Upper lobe of left lung (tissue), 6 donors: Measurements from ENCODE around the gene ZNF101. TPM values are rescaled to one million over a fixed set of nuclear protein-coding genes. Genes with fewer than 3 reads are reported as not detected.

Experiments
- ATAC-seq, 2 donors: fragments of 200-7000 bp; cut with Tn5 transposase; one replicate each; pipeline ENCODE4 v1.9.1; 2022; ENCODE audit warnings: mild to moderate bottlenecking in 2 of 2, moderate library complexity in 2 of 2; ENCODE audit not compliant: low FRiP score in 2 of 2
- DNase-seq, 2 donors: peaks; one replicate each; pipeline ENCODE4 v3.0.0-alpha.2; 2019 to 2020
- H3K27ac ChIP-seq, 4 donors: fragments of 200-600 bp; sonication (generic); one replicate each; pipeline ENCODE4 v1.5.1; 2016 to 2019
- H3K27me3 ChIP-seq, 4 donors: fragments of 200-600 bp; sonication (generic); one replicate each; pipeline ENCODE4 v1.5.1; 2017 to 2019
- H3K36me3 ChIP-seq, 4 donors: fragments of 200-600 bp; sonication (generic); one replicate each; pipeline ENCODE4 v1.5.1; 2016 to 2019
- H3K4me1 ChIP-seq, 4 donors: fragments of 200-600 bp; sonication (generic); one replicate each; pipeline ENCODE4 v1.5.1; 2018 to 2019
- H3K4me3 ChIP-seq, 4 donors: fragments of 200-600 bp; sonication (generic); one replicate each; pipeline ENCODE4 v1.5.1; 2017 to 2019; ENCODE audit warnings: mild to moderate bottlenecking in 2 of 4, moderate library complexity in 1 of 4
- H3K9me3 ChIP-seq, 4 donors: fragments of 200-600 bp; sonication (generic); one replicate each; pipeline ENCODE4 v1.5.1; 2018 to 2019
- EP300 ChIP-seq, 4 donors: sonication (generic); formaldehyde crosslinking; IDR thresholded peaks; one replicate each; pipeline ENCODE4 v1.5.1; 2017; ENCODE audit warnings: antibody characterized with exemption in 4 of 4, control low read depth in 2 of 4
- POLR2A ChIP-seq, 4 donors: fragments of 450-650 bp; IDR thresholded peaks; one replicate each; pipeline ENCODE4 v1.5.1; 2016 to 2017; ENCODE audit warnings: antibody characterized with exemption in 4 of 4, mild to moderate bottlenecking in 2 of 4
- POLR2AphosphoS5 ChIP-seq, 2 donors: sonication (generic); formaldehyde crosslinking; IDR thresholded peaks; one replicate each; pipeline ENCODE4 v1.5.1; 2017; ENCODE audit warnings: antibody characterized with exemption in 2 of 2
- WGBS, 2 donors: methylation state at CpG; one replicate each; pipeline ENCODE4 v1.1.5; 2017 to 2018; 5-methylcytosine and 5-hydroxymethylcytosine counted together
- total RNA-seq, 6 donors: library from RNA; depleted of rRNA in 4 of 6; stranded (reverse); fragments of >200 nt in 4 of 6; gene quantifications; one replicate each; pipeline versions ENCODE4 v1.1.0 to v1.2.1, GENCODE V29; 2016 to 2021
- TF ChIP-seq, protein P1 (sequence below), 6 experiments: fragments of 450-650 bp in 4 of 6; fragments of 200-600 bp in 2 of 6; sonication (generic) in 2 of 6; IDR thresholded peaks; one replicate each; pipeline ENCODE4 v1.5.1; 2016 to 2019; ENCODE audit warnings: antibody characterized with exemption in 6 of 6
- donor health status: DM: no; HTN: no; CAD: no; lungs with moderate emphysema.
- donor health status: DM: no; HTN: yes; CAD: no; lungs with severe emphysema.

Gene ZNF101
- total RNA-seq, 6 donors from 2014 or later = 3.4 to 16.1 (median 11.1) TPM

DNA sequence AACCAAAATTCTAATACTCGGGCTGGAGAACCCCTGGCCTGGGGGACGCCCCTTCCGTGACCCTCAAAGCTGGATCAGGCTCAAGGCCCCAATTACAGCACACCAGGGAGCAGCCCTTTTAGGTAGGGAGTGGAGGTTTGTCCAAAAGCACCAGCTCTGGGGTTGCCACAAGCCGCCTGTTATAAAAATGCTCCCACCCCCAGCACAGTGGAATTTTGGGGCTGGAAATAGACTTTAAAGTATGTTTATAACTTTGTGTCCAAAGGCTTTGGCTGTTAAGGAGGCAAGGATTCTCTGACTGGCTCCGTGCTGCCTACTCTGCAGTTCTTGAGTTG, 24.6 kb upstream of the ZNF101 start:
- no peak for ATAC-seq
- no peak for DNase-seq
- Histone ChIP-seq H3K27ac (peak overlapping the region; percentile 83 to 93 (median 91)), H3K9me3 (no peaks in the 10 kb centered on the region), H3K27me3 (no peaks in the 10 kb centered on the region), H3K36me3 (peaks cover 21 to 54% (median 40%) of the 10 kb centered on the region in 4 donors), H3K4me1 (peaks cover 8 to 24% (median 11%) of the 10 kb centered on the region in 4 donors), H3K4me3 (peak overlapping the region in 3 of 4 donors; percentile 79 to 99 (median 83))
- 10 to 28% methylated on average over 1 to 5 of the region's 5 CpGs for WGBS, 2 donors
- TF ChIP-seq EP300 (IDR thresholded peaks at IDR 0.05) = no peak
- no peak for TF ChIP-seq POLR2A (IDR thresholded peaks at IDR 0.05)
- TF ChIP-seq POLR2AphosphoS5 (IDR thresholded peaks at IDR 0.05) = no peak
- TF ChIP-seq, protein P1, sequence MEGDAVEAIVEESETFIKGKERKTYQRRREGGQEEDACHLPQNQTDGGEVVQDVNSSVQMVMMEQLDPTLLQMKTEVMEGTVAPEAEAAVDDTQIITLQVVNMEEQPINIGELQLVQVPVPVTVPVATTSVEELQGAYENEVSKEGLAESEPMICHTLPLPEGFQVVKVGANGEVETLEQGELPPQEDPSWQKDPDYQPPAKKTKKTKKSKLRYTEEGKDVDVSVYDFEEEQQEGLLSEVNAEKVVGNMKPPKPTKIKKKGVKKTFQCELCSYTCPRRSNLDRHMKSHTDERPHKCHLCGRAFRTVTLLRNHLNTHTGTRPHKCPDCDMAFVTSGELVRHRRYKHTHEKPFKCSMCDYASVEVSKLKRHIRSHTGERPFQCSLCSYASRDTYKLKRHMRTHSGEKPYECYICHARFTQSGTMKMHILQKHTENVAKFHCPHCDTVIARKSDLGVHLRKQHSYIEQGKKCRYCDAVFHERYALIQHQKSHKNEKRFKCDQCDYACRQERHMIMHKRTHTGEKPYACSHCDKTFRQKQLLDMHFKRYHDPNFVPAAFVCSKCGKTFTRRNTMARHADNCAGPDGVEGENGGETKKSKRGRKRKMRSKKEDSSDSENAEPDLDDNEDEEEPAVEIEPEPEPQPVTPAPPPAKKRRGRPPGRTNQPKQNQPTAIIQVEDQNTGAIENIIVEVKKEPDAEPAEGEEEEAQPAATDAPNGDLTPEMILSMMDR (IDR thresholded peaks at IDR 0.05) = no peak

GRCh38 chr19:19645233-19645870, 23.3 kb upstream of the ZNF101 start:
- ATAC-seq (no peak), DNase-seq (peak in 1 of 2 donors; percentile 65)
- Histone ChIP-seq H3K4me3 (no peak overlapping the region), H3K4me1 (peaks cover 8 to 24% (median 11%) of the 10 kb centered on the region in 4 donors), H3K36me3 (peaks cover 21 to 57% (median 50%) of the 10 kb centered on the region in 4 donors), H3K9me3 (no peaks in the 10 kb centered on the region), H3K27ac (no peak overlapping the region), H3K27me3 (no peaks in the 10 kb centered on the region)
- WGBS, 2 donors = 89 to 92% methylated on average over 11 to 15 of the region's 17 CpGs
- TF ChIP-seq, protein P1 (IDR thresholded peaks at IDR 0.05) = no peak
- no peak for TF ChIP-seq EP300 (IDR thresholded peaks at IDR 0.05)
- TF ChIP-seq POLR2A (IDR thresholded peaks at IDR 0.05) = no peak
- no peak for TF ChIP-seq POLR2AphosphoS5 (IDR thresholded peaks at IDR 0.05)

GRCh38 chr19:19647037-19647835, 21.4 kb upstream of the ZNF101 start:
- Histone ChIP-seq H3K36me3 (peaks cover 25 to 73% (median 65%) of the 10 kb centered on the region in 4 donors), H3K4me3 (no peak overlapping the region), H3K27me3 (no peaks in the 10 kb centered on the region), H3K4me1 (peaks cover 7 to 17% (median 8%) of the 10 kb centered on the region in 4 donors), H3K27ac (no peak overlapping the region), H3K9me3 (no peaks in the 10 kb centered on the region)
- 93 to 95% methylated on average over 7 to 19 of the region's 29 CpGs for WGBS, 2 donors
- no peak for ATAC-seq
- DNase-seq = peak in 1 of 2 donors; percentile 77
- TF ChIP-seq, protein P1 (IDR thresholded peaks at IDR 0.05) = no peak
- TF ChIP-seq POLR2AphosphoS5 (IDR thresholded peaks at IDR 0.05) (no peak), EP300 (IDR thresholded peaks at IDR 0.05) (no peak), POLR2A (IDR thresholded peaks at IDR 0.05) (no peak)

DNA sequence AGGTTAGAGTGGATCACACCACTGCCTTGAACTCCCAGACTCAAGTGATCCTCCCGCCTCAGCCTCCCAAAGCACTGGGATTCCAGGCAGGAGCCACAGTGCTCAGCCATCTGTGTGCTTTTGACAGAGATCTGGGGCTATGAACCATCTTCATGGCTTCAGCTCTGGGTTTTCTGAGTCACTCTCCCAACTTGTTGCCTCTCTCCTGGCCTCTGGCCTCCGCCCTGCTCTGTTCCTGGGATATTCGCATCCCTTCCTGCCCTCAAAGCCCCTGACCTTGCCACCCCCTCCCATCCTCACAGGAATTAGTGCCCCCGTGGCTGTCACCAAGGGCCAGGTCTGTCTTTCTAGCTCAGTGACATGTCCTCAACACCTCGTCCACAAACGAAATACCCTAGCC, 19.5 kb upstream of the ZNF101 start:
- Histone ChIP-seq H3K9me3 (no peaks in the 10 kb centered on the region), H3K27ac (no peak overlapping the region), H3K4me1 (peaks cover 0 to 2% (median 0%) of the 10 kb centered on the region in 4 donors), H3K36me3 (peaks cover 37 to 92% (median 84%) of the 10 kb centered on the region in 4 donors), H3K27me3 (no peaks in the 10 kb centered on the region), H3K4me3 (no peak overlapping the region)
- no peak for DNase-seq
- ATAC-seq = no peak
- 85 to 87% methylated on average over 5 to 6 of the region's 6 CpGs for WGBS, 2 donors
- TF ChIP-seq POLR2A (IDR thresholded peaks at IDR 0.05) = no peak
- no peak for TF ChIP-seq POLR2AphosphoS5 (IDR thresholded peaks at IDR 0.05)
- no peak for TF ChIP-seq EP300 (IDR thresholded peaks at IDR 0.05)
- TF ChIP-seq, protein P1 (IDR thresholded peaks at IDR 0.05) = no peak
